CD4-positive, alpha-beta memory T cell (primary cell): ENCODE results near the gene DIP2C. TPM values are rescaled to one million over a fixed set of nuclear protein-coding genes. Genes with fewer than 3 reads are reported as not detected.
A peak's percentile ranks its signal among the peaks of the same experiment; 100 is the strongest.

Source experiments
- CTCF ChIA-PET: fragments of 350-600 bp; sonication (Branson Sonifier 250); formaldehyde crosslinking; loops from one replicate; lab custom pipeline; 2021; ENCODE audit warnings: inconsistent platforms; ENCODE audit not compliant: partially characterized antibody; lab: Charles Lee
- POLR2A ChIA-PET: fragments of 350-600 bp; sonication (Branson Sonifier 250); formaldehyde crosslinking; loops from one replicate; lab custom pipeline; 2021; ENCODE audit not compliant: partially characterized antibody; lab: Charles Lee
- DNase-seq, 5 donors: peaks; one replicate each; pipeline versions ENCODE4 v3.0.0 to v3.0.0-alpha.2; 2020 to 2022; ENCODE audit warnings: mixed read lengths in 1 of 5
- H3K27ac ChIP-seq: one replicate; pipeline ENCODE4 v1.7.0; 2013; ENCODE audit warnings: low read depth, low read length
- H3K27me3 ChIP-seq: 2 replicates; pipeline ENCODE4 v1.7.0; 2013; ENCODE audit warnings: mild to moderate bottlenecking, low read length, moderate library complexity; ENCODE audit not compliant: insufficient read depth
- H3K36me3 ChIP-seq: 2 replicates; pipeline ENCODE4 v1.7.0; 2013; ENCODE audit warnings: mild to moderate bottlenecking, low read length, moderate library complexity; ENCODE audit not compliant: insufficient read depth
- H3K4me1 ChIP-seq: 2 replicates; pipeline ENCODE4 v1.7.0; 2013; ENCODE audit warnings: mild to moderate bottlenecking, low read length, moderate library complexity; ENCODE audit not compliant: insufficient read depth
- H3K4me3 ChIP-seq, 2 donors: one replicate each; pipeline ENCODE4 v1.7.0; 2013; ENCODE audit warnings: low read length in 2 of 2, mild to moderate bottlenecking in 1 of 2
- H3K9me3 ChIP-seq, 2 donors: one replicate each; pipeline ENCODE4 v1.7.0; 2013; ENCODE audit warnings: low read length in 2 of 2, control low read depth in 1 of 2; ENCODE audit not compliant: control insufficient read depth in 1 of 2
- H3K27ac Mint-ChIP-seq, 7 donors: one replicate each; pipeline ENCODE4 v1.8.0; 2020 to 2021; ENCODE audit warnings: mixed read lengths in 7 of 7, mild to moderate bottlenecking in 6 of 7, inconsistent platforms in 3 of 7, moderate library complexity in 3 of 7
- H3K27me3 Mint-ChIP-seq, 2 donors: one replicate each; pipeline ENCODE4 v1.8.0; 2020 to 2021; ENCODE audit warnings: mixed read lengths in 2 of 2
- H3K36me3 Mint-ChIP-seq, 2 donors: one replicate each; pipeline ENCODE4 v1.8.0; 2020 to 2021; ENCODE audit warnings: mixed read lengths in 2 of 2, inconsistent platforms in 1 of 2, mild to moderate bottlenecking in 1 of 2
- H3K4me1 Mint-ChIP-seq, 4 donors: one replicate each; pipeline ENCODE4 v1.8.0; 2020 to 2021; ENCODE audit warnings: mixed read lengths in 4 of 4, mild to moderate bottlenecking in 1 of 4
- H3K4me3 Mint-ChIP-seq, 8 donors: one replicate each; pipeline ENCODE4 v1.8.0; 2020 to 2021; ENCODE audit warnings: mixed read lengths in 8 of 8, mild to moderate bottlenecking in 7 of 8, moderate library complexity in 6 of 8, inconsistent platforms in 3 of 8
- H3K9me3 Mint-ChIP-seq, 8 donors: one replicate each; pipeline ENCODE4 v1.8.0; 2020 to 2021; ENCODE audit warnings: mixed read lengths in 8 of 8, mild to moderate bottlenecking in 5 of 8, inconsistent platforms in 3 of 8, moderate library complexity in 1 of 8
- intact Hi-C: fragments of 100-400 bp; cut with micrococcal nuclease; formaldehyde crosslinking; loops from one replicate; pipeline ENCODE4 v1.15.1; 2023
- polyA plus RNA-seq, 2 donors: library from polyadenylated mRNA; unstranded; fragments of 300-500 nt; fragmentation: Illumina TruSeq; gene quantifications; one replicate each; pipeline ENCODE4 v1.2.3, GENCODE V29; 2021
- total RNA-seq, 2 experiments: library from RNA; stranded (reverse); gene quantifications; one replicate each; pipeline ENCODE4 v1.2.3, GENCODE V29; 2021

The DIP2C gene
- total and polyA plus RNA-seq, 4 experiments from 2014 or later: 1.1 to 6.0 (median 3.9) TPM

DNA sequence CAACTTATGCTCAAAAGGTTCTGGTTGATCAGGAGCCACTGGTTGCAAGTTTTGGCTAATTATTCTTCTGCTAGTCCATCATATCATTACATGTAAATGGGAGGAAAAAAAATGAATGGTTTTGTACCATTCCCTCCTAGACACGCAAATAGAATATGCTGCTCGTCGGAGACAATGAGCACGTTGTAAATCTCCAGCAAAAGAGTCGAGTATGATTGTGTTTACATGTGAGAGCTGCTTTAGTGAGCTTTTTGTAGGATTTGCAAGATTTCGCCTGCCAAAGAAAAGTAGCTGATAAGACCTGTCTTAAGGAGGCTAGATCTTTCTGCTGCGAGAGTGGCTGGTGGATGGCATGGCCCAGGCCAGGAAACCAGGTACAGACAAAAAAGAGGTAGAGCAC lies 445.2 kb downstream of the DIP2C start:
- Histone ChIP-seq H3K9me3 (no peaks in the 10 kb centered on the region), H3K4me3 (no peak overlapping the region), H3K4me1 (no peaks in the 10 kb centered on the region), H3K27me3 (no peaks in the 10 kb centered on the region), H3K27ac (no peak overlapping the region), H3K36me3 (peaks cover 36% of the 10 kb centered on the region)
- intact Hi-C loops: no loop called here
- ChIA-PET CTCF (no interaction called here), POLR2A (no interaction called here)
- peak overlapping the region in 1 of 7 donors; percentile 19 for H3K27ac Mint-ChIP-seq
- no peak overlapping the region for H3K4me3 Mint-ChIP-seq
- H3K36me3 Mint-ChIP-seq: peaks cover 48 to 62% of the 10 kb centered on the region in 2 donors
- DNase-seq: no peak
- H3K9me3 Mint-ChIP-seq: no peaks in the 10 kb centered on the region
- H3K27me3 Mint-ChIP-seq: no peaks in the 10 kb centered on the region
- H3K4me1 Mint-ChIP-seq: no peaks in the 10 kb centered on the region

DNA sequence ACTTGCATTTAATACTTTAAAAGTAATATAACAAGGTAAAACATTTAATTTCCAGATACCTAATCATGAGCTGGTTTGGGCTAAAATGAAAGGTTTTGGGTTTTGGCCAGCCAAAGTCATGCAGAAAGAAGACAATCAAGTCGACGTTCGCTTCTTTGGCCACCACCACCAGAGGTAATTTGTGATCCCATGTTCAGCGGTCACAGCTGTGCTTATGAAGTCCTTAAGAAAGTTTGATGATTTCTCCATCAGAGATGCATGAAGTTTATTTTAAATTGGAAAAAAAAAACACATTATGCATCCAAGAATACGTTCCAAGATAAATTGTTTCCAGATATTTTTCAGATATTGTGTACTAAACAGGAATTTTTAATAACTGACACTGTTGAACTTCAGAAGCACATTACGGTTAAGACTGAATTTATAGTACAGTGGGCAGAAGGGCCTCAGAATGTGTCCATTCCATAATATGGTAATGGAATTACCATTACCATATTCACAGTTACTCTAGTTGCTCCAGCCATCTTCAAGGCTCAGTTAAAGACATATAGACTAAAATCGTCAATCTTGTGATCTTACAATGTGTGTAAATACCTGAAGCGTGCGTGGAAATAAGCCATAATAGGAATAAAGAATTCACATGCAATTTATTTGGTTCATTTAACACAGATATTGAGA lies 447.4 kb downstream of the DIP2C start:
- Histone ChIP-seq H3K4me1 (no peaks in the 10 kb centered on the region), H3K9me3 (no peaks in the 10 kb centered on the region), H3K36me3 (peaks cover 21% of the 10 kb centered on the region), H3K4me3 (no peak overlapping the region), H3K27ac (no peak overlapping the region), H3K27me3 (no peaks in the 10 kb centered on the region)
- ChIA-PET CTCF (interaction anchor here (1.4 kb wide), 1 partner anchor 12 kb away, joined by 5 read pairs; no protein-coding TSS in a partner anchor), POLR2A (no interaction called here)
- Mint-ChIP-seq H3K36me3 (peaks cover 34 to 53% of the 10 kb centered on the region in 2 donors), H3K27me3 (no peaks in the 10 kb centered on the region), H3K4me3 (no peak overlapping the region), H3K4me1 (no peaks in the 10 kb centered on the region), H3K27ac (no peak overlapping the region), H3K9me3 (no peaks in the 10 kb centered on the region)
- DNase-seq: no peak
- intact Hi-C loops: no loop called here

DNA sequence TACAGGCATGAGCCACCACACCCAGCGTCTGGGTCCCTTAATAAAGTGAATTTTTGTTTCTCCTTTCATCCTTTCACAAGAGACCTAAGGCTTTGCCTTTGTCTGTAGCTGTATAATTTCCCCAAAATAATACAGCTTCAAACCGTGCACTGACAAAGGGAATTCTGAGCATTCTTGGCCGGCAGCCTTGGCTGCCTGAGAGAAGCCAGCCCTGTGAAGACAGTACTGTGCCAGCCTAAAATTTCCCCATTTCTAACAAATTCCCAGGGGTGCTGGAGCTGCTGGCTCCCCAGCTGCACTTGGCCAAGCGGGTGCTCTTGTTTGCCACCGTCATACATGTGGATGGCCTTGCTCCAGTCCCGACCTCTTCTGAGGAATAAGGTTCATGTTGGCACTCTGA lies 448.0 kb downstream of the DIP2C start:
- DNase-seq: no peak

DNA sequence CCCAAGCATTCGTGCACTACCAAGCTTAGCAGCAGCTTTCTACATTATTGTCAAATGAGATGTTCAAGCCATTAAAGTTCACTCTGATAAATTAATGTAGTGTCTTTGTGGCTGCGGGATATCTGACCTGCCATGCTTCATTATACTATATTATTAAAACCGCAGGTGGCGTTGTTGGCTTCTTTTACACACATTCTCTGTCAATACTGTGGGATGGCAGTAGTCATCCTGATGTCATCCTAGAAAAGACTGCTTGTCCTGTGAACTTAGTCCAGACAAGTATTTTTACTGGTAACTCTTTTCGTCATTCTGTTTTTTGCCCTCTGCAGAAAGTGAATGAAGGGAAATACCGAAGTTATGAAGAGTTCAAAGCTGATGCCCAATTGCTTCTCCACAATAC lies 450.4 kb downstream of the DIP2C start:
- POLR2A ChIA-PET: no interaction called here
- intact Hi-C loops: no loop called here

More for the DNA sequence above, 448.0 kb downstream of the DIP2C start:
- ChIA-PET CTCF (interaction anchor here (1.4 kb wide), 1 partner anchor 12 kb away, joined by 5 read pairs; no protein-coding TSS in a partner anchor), POLR2A (no interaction called here)
- Mint-ChIP-seq H3K27me3 (no peaks in the 10 kb centered on the region), H3K9me3 (no peaks in the 10 kb centered on the region), H3K27ac (no peak overlapping the region), H3K4me1 (no peaks in the 10 kb centered on the region), H3K4me3 (no peak overlapping the region), H3K36me3 (peaks cover 34 to 52% of the 10 kb centered on the region in 2 donors)
- intact Hi-C loops: no loop called here
- peaks cover 15% of the 10 kb centered on the region for H3K36me3 ChIP-seq
- no peaks in the 10 kb centered on the region for H3K27me3 ChIP-seq
- H3K4me1 ChIP-seq: no peaks in the 10 kb centered on the region
- no peaks in the 10 kb centered on the region for H3K9me3 ChIP-seq
- H3K27ac ChIP-seq: no peak overlapping the region
- no peak overlapping the region for H3K4me3 ChIP-seq

DNA sequence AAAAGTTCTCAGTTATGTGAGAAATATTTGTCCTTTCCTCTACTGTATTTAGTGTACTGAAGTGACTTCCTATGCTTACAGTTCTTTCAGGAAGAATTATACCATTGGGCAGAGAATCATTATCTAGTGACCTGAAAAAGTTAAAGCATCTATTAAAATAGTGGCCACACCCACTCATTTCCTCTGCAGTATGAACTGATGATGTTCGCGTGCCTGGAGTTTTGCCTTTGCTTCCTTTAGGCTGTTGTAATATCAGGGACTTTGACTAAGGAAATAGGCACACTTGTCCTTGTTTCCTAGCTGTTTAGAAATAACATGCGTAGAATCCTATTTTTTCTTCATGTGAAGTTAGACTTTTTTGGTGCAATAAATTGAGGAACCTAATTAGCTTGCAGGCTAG lies 453.6 kb downstream of the DIP2C start:
- Mint-ChIP-seq H3K27me3 (no peaks in the 10 kb centered on the region), H3K4me3 (no peak overlapping the region), H3K27ac (no peak overlapping the region), H3K4me1 (peaks cover 0 to 9% (median 8%) of the 10 kb centered on the region in 4 donors), H3K36me3 (peaks cover 28 to 40% of the 10 kb centered on the region in 2 donors), H3K9me3 (no peaks in the 10 kb centered on the region)
- DNase-seq: no peak
- H3K27ac ChIP-seq: no peak overlapping the region
- CTCF ChIA-PET: no interaction called here
- H3K4me1 ChIP-seq: no peaks in the 10 kb centered on the region
- POLR2A ChIA-PET: no interaction called here
- no peaks in the 10 kb centered on the region for H3K27me3 ChIP-seq
- H3K9me3 ChIP-seq: no peaks in the 10 kb centered on the region
- H3K36me3 ChIP-seq: peaks cover 10% of the 10 kb centered on the region
- intact Hi-C loops: no loop called here
- H3K4me3 ChIP-seq: no peak overlapping the region

More for the DNA sequence above, 450.4 kb downstream of the DIP2C start:
- peaks cover 26 to 44% of the 10 kb centered on the region in 2 donors for H3K36me3 Mint-ChIP-seq
- peaks cover 0 to 9% (median 6%) of the 10 kb centered on the region in 4 donors for H3K4me1 Mint-ChIP-seq
- peak overlapping the region in 1 of 7 donors; percentile 40 for H3K27ac Mint-ChIP-seq
- Histone ChIP-seq H3K27me3 (no peaks in the 10 kb centered on the region), H3K27ac (no peak overlapping the region), H3K9me3 (no peaks in the 10 kb centered on the region), H3K36me3 (peaks cover 14% of the 10 kb centered on the region), H3K4me1 (no peaks in the 10 kb centered on the region), H3K4me3 (no peak overlapping the region)
- CTCF ChIA-PET: no interaction called here
- no peak overlapping the region for H3K4me3 Mint-ChIP-seq
- DNase-seq: no peak
- H3K9me3 Mint-ChIP-seq: no peaks in the 10 kb centered on the region
- H3K27me3 Mint-ChIP-seq: no peaks in the 10 kb centered on the region

DNA sequence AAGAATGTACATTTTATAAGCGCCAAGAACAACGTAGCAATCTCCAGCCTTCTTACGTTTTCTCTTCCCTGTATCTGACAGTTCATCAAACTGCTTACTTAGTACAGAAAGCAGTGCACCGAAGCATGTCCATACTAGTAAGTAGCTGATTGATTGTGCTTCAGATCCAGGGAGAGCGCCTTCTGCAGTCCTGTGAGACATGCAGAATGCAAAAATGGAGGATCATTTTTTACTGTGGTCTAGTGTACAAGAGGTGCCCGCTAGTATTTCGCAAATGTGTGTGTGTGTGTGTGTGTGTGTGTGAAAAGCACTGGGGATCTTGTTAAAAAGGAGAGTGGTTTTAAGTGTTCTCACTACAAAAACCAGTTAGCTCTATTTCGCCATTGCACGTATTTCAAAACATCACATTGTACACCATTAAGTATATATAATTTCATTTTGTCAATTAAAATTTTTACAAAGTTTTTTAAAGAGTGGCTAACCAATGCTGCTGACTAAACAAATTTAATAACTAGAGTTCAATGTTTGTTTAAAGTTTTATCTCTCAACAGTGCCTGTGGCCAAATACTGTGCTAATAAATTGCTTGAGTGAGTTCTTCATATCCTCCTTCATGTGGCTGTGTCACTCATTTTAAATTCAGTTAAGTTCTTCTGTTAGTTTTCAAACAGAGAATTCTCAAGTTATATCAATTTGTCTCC lies 454.6 kb downstream of the DIP2C start:
- DNase-seq: no peak
- ChIA-PET CTCF (interaction anchor here (1.1 kb wide), 1 partner anchor 14 kb away, joined by 3 read pairs; no protein-coding TSS in a partner anchor), POLR2A (no interaction called here)
- Histone ChIP-seq H3K36me3 (peaks cover 9% of the 10 kb centered on the region), H3K27ac (no peak overlapping the region), H3K4me3 (no peak overlapping the region), H3K4me1 (no peaks in the 10 kb centered on the region), H3K9me3 (no peaks in the 10 kb centered on the region), H3K27me3 (no peaks in the 10 kb centered on the region)
- Mint-ChIP-seq H3K27me3 (no peaks in the 10 kb centered on the region), H3K27ac (peak overlapping the region in 3 of 7 donors; percentile 22 to 69 (median 46)), H3K4me1 (peaks cover 0 to 9% (median 8%) of the 10 kb centered on the region in 4 donors), H3K4me3 (no peak overlapping the region), H3K9me3 (no peaks in the 10 kb centered on the region), H3K36me3 (peaks cover 27 to 39% of the 10 kb centered on the region in 2 donors)
- intact Hi-C loops: no loop called here

DNA sequence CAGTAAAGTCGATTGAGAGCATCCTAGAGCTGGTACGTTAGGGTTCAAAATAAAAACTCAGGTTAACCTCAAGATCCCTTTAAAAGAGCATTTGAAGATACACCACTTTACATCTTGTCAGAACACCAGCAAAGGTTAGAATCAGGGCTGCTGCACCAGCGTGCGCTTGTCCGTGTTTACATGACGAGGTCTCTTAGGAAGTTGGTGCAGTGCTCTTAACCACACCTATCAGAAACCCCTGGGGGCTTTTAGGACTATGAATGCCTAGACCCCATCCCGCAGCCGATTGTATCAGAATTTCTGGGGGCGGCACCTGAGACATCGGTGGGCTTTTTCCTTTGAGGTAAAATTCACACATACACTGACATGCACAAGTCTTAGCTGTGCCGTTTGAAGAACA lies 456.6 kb downstream of the DIP2C start:
- Mint-ChIP-seq H3K4me1 (peaks cover 11 to 14% (median 13%) of the 10 kb centered on the region in 4 donors), H3K4me3 (no peak overlapping the region), H3K36me3 (peaks cover 16 to 27% of the 10 kb centered on the region in 2 donors), H3K27me3 (no peaks in the 10 kb centered on the region), H3K9me3 (no peaks in the 10 kb centered on the region), H3K27ac (no peak overlapping the region)
- H3K4me3 ChIP-seq: no peak overlapping the region
- ChIA-PET CTCF (no interaction called here), POLR2A (no interaction called here)
- intact Hi-C loops: no loop called here
- no peaks in the 10 kb centered on the region for H3K4me1 ChIP-seq
- no peaks in the 10 kb centered on the region for H3K27me3 ChIP-seq
- no peaks in the 10 kb centered on the region for H3K36me3 ChIP-seq
- no peaks in the 10 kb centered on the region for H3K9me3 ChIP-seq
- H3K27ac ChIP-seq: no peak overlapping the region
- no peak for DNase-seq
